ENCODE data around the gene HERC5. TPM values are rescaled to one million over a fixed set of nuclear protein-coding genes. Genes with fewer than 3 reads are reported as not detected.
A peak's percentile ranks its signal among the peaks of the same experiment; 100 is the strongest.
"Not testable (repeated sequence)": the region's sequence is repeated elsewhere in the genome, so short reads cannot be mapped to it uniquely, and the experiment has no call there.

Gene HERC5
- total RNA-seq, 1 donor from 2014 or later: 0.73 TPM

DNA sequence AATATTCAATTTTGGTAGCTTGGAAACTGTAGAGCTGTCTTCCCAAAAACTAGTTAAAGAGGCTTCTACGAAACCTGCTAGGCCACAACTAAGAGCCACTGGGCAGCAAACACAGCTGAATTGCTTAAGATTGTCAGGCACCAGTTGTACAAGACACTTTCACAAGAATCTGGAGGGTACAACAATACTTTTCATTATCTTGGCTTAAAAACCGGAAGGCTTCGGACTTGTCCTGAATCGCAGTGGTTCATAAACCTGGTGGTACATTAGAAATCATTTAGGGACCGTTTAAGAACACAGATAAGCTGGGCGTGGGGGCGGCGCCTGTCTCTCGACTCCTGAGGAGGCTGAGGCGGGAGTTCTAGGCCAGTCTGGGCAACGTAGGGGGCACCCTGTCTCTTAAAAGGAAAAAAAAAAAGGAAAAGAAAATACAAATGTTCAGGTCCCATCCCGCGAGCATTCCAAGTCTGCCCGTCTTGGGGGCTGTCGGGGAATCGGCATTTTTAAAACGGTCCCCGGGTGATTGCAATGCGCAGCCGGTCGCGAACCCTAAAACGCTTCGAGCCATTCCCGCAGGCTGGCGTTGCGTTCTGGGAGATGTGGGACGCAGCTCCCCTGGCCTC lies 65.9 kb downstream of the HERC5 start:
- no peak for DNase-seq (ENCODE audit: low read depth, low spot score)

DNA sequence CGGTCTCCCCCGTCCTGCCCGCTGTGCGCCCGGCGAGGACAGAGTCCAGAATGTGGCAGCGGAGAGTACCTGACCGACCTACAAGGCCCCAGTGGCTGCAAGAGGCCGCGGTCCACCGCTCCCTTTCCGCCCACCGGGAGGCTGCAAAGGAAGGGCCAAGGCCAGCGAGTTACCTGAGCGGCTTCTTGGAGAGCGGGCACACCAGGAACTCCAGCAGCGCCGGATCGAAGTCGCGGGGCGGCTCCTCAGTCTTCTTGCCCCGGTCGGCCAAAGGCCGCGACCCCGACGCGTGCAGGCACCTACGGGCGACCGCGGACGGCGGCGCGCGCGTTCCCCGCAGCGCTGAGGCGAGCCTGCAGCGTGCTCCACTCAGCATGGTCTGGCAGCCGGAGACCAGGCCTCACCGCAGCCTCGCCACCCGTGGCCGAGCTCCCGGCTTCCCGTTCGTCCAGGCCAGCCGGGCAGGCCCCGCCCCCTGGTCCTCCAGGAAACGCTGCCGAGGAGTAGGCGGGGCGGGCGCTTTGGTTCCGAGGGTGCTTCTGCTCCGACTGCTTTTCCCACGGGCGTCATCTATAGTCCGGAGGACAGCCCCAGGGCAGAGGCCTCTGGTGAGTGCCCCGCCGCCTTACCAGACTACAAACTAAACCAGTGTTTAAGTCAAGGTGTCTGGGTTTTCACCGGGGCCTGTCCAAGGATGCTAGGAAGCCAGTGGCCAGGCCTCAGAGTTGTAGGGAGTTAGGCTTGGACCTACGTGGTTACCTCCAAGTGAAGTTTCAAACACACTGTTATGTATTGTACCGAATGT lies 66.6 kb downstream of the HERC5 start, which contains the start of gene PYURF:
Gene PYURF, minus strand, starts transcription at position 452 of the 805 bp plus-strand sequence. Its CDS starts 76 bp downstream, at position 376.
- DNase-seq (ENCODE audit: low read depth, low spot score): peak; percentile 78

DNA sequence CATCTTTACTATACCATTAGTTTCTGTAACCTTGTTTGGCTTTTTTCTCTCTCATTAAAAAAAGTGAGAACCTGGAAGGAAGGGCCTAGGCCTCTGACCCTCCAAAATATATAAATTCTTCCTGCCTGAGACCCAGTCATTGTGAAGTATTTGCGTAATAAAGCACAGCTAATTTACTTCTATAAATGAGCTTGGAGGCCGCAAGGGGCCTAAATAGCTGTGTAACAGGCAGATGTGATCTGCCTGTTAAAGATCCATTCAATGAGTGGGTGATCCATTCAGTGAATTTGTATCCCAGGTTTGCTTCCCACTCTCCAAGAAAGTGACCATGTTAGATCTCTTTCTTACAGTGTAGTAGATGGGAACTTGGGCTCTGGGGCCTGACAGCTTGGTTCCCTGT lies 67.3 kb downstream of the HERC5 start:
- no peak for DNase-seq (ENCODE audit: low read depth, low spot score)

DNA sequence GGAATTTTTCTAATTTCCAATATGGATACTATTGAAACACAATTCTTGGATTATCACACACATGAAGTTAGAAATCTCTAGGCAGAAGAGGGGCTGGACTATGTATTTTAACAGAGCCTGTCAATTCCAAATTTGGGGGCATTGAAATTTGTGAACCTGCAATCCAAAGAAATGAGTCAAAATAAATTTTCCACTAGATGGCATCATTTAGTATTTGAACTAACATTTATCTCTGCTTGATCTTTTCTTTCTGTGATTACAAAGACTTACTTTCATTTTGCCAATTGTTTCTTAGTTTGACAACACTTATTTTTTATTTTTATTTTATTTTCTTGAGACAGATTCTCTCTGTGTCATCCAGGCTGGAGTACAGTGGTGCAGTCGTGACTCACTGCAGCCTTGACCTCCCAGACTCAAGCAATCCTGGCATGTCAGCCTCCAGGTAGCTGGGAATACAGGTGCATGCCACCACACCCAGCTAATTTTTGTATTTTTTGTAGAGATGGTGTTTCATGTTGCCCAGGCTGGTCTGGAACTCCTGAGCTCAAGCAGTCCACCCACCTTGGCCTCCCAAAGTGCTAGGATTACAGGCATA lies 69.4 kb downstream of the HERC5 start:
- DNase-seq (ENCODE audit: low read depth, low spot score): no peak

DNA sequence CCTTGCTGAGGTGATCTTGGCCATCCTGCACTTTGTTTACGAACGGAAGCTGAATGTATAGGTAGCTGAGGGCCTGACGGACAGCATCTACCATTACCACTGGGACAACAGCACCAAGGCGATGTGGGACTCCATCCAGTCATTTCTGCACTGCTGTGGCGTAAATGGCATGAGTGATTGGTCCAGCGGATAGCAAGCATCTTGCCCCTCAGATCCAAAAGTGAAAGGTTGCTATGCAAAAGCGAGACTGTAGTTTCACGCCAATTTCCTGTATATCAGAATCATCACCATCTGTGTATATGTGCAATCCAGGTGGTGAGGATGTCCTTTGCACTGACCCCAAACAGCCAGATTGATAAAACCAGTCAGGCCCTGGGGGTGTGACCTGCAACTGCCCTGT lies 70.9 kb downstream of the HERC5 start:
- no peak for DNase-seq (ENCODE audit: low read depth, low spot score)

DNA sequence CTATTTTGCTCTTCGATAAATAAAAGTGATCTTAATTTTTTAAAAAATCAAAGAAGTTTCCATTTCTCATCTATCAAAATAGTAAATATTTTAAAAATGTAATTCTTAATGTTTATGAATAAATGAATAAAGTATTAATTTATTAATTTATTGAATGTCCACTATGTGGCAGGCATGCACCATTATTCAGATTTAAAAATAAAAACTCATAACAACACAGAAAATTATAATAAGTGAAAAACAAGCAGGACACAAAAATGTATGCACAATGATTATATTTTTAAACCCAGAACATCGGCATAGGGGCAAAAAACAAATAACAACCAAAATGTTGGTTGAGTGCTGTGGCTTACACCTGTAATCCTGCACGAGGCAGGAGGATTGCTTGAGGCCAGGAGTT lies 71.9 kb downstream of the HERC5 start:
- DNase-seq (ENCODE audit: low read depth, low spot score): no peak

DNA sequence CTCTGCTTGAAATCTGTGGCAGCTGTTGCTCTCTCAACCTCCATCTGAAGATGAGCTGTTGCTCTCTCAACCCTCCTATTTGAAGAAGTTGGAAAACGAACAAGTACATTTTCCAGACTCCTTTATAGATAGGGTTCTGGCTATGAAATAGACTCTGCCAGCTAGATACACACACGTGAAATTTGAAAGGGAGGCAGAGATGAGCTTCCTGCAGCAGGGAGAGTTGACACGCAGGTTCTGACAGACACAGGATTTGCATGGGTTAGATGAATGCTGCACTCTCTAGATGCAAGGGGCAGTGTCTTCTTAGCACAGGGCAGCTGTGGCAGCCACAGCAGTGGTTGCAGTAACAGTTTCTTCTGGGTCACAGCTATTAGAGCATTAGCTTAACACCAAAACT lies 74.6 kb downstream of the HERC5 start:
- DNase-seq (ENCODE audit: low read depth, low spot score): no peak

DNA sequence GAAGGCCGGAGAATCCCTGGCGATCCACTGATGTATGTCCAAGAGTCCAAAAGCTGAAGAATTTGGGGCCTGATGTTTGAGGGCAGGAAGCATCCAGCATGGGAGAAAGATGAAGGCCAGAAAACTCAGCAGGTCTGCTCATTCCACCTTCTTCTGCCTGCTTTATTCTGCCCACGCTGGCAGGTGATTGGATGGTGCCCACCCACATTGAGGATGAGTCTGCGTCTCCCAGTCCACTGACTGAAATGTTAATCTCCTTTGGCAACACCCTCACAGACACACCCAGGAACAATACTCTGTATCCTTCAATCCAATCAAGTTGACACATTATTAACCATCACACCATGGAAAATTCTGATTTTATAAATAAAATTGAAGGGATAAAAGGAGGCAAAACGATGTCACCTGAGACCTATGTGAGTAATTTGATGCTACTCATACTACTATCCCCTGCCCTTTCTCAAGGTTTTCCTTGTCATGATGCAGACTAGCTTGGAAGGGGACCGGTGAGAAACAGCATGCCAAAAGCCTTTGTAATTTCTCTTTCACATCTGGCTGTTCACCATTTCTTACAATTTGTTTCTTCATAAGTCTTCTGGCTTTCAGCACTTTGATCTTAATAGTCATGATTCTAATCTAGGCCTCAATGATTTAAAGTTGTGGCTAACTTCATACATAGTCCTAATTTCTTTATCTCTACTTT lies 76.3 kb downstream of the HERC5 start:
- no peak for DNase-seq (ENCODE audit: low read depth, low spot score)

DNA sequence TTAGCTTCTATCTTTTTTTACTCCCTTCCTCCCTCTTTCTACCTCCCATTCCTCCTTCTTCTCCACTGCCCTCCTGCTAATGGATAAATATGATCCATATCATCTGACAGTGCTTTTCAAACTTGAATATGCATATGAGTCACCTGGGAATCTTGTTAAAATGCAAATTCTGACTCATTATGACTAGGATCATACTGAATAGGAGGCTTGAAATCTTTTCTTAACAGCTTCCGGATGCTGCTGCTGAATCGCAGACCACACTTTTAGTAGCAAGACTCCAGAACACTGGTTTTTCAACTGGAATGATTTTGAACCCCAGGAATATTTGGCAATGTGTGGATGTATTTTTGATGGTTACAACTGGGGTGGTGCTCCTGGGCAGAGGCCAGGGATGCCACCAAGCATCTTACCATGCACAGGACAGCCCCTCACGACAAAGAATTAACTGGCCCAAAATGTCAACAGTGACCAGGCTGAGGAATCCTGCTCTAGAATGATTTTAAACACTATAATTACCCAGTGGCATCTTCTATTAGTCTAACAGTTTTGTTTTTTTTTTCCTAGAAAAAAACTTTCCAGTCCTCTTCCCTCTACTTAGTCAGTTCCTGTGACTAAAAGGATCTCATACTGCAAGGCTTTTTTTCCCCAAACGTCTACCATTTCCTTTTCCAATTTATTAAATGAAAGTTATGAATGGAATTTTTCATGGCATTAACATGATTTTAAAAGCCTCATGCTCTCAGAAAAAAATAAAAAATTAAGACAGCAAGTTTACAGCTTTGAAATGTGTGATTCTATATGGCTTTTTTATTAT lies 77.2 kb downstream of the HERC5 start:
- peak; percentile 65 for DNase-seq (ENCODE audit: low read depth, low spot score)

DNA sequence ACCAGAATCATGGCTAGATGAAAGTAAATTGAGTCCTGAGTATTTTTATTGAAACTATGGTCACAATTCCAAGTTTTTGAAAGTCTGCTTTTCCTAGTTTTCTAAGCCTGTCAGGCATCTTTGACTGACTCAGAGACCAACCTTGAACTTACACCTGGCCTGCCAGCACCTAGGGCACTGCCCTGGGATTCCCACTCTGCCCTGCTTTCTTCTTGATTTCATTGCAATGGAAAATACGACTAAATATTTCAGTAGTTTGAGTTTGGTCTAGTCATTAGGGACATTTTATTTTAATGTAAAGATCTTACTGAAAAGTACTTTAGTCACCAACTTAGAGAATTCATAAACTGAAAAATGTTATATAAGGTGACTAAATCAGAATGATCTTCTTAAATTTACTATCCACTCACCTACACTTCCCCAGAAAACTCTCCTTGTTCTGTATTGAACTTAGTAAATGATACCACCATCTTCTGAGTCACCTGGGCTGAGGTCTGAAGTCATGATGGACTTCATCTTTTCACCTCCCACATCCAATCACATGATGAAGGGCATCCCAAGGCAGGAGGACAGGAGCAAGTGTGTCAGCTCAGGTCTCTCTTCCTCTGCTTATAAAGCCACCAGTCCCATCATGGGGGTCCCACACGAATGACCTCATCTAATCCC lies 78.3 kb downstream of the HERC5 start:
- DNase-seq (ENCODE audit: low read depth, low spot score): no peak

DNA sequence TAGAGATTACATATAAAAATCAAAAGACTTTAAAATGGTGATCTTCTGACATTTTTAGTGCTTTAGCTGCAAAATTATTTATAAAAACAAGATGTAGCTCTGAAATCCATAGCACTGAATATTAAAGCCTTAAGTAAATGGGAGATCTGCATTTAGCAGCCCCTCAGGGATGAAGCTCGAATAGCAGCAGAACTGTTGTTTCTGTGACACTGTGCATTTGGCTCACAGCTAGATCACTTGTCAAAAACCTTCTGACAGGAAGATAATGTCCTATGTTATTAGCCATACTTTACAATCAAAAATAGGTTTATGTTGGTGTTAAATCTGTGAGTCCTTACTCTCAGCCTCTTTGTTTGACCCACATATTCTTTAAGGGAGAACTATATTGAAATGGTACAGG lies 80.8 kb downstream of the HERC5 start:
- DNase-seq (ENCODE audit: low read depth, low spot score): no peak

DNA sequence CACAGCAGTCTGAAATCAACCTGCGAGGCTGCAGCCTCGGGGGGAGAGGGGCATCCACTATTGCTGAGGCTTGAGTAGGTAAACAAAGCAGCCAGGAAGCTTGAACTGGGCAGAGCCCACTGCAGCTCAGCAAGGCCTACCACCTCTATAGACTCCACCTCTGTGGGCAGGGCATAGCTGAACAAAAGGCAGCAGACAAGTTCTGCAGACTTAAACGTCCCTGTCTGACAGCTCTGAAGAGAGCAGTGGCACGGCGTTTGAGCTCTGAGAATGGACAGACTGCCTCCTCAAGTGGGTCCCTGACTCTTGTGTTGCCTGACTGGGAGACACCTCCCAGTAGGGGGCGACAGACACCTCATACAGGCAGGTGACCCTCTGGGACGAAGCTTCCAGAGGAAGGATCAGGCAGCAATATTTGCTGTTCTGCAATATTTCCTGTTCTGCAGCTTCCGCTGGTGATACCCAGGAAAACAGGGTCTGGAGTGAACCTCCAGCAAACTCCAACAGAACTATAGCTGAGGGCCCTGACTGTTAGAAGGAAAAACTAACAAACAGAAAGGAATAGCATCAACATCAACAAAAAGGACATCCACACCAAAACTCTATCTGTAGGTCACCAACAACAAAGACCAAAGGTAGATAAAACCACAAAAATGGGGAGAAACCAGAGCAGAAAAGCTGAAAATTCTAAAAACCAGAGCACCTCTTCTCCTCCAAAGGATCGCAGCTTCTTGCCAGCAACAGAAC lies 82.6 kb downstream of the HERC5 start:
- DNase-seq (ENCODE audit: low read depth, low spot score): not testable (repeated sequence)

DNA sequence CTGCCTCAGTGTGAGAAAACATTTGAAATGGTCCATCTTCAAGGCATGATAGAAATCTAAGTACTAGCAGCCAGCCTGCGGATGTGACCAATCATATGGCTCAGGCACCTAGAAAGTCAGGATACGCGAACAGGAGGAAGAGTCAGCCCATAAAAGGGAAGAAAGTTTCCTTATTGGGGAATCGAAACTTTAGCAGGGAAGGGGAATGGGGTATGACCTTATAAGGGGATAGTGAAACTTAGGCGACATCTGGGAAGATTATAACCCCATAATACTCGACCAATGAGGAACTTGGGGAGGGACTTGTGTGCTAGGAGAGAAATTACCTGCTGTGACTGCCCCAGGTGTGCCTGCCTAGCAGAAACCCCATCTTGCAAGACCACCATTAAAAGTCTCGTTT lies 92.9 kb downstream of the HERC5 start:
- no peak for DNase-seq (ENCODE audit: low read depth, low spot score)

Other genes with a start within 250 kb of the HERC5 start
- 9.0 and 13.3 TPM in 2 replicates for gene PPM1K, start 172.6 kb upstream of the HERC5 start, total RNA-seq
- 5.9 and 7.2 TPM in 2 replicates for gene HERC6, start 78.3 kb upstream of the HERC5 start, total RNA-seq
- gene PYURF, start 66.7 kb downstream of the HERC5 start, total RNA-seq: 124 and 131 TPM in 2 replicates
- 17.4 and 17.6 TPM in 2 replicates for gene HERC3, start 135.4 kb downstream of the HERC5 start, total RNA-seq
- gene NAP1L5, start 240.7 kb downstream of the HERC5 start, total RNA-seq: 6.2 and 8.3 TPM in 2 replicates